Liver (tissue), 9 donors: Measurements from ENCODE around the gene GABRR3. TPM values are rescaled to one million over a fixed set of nuclear protein-coding genes. Genes with fewer than 3 reads are reported as not detected.

Experiments
- DNase-seq: peaks from one replicate; pipeline ENCODE4 v3.0.0-alpha.2; 2017; ENCODE audit warnings: low spot score
- H3K27ac ChIP-seq, 2 donors: one replicate each; pipeline ENCODE4 v1.7.0; 2013; ENCODE audit warnings: inconsistent platforms in 2 of 2, low read length in 2 of 2, control low read depth in 1 of 2, low read depth in 1 of 2, mild to moderate bottlenecking in 1 of 2
- H3K27me3 ChIP-seq, 4 donors: one replicate each; pipeline versions ENCODE4 v1.6.1 to v1.7.0; 2013; ENCODE audit warnings: low read length in 3 of 4, inconsistent platforms in 1 of 4, mild to moderate bottlenecking in 1 of 4, moderate library complexity in 1 of 4; ENCODE audit not compliant: control insufficient read depth in 4 of 4, insufficient read depth in 4 of 4
- H3K36me3 ChIP-seq, 4 donors: one replicate each; pipeline versions ENCODE4 v1.6.1 to v1.7.0; 2013; ENCODE audit warnings: low read length in 3 of 4, mild to moderate bottlenecking in 3 of 4, low read depth in 1 of 4, moderate library complexity in 1 of 4; ENCODE audit not compliant: control insufficient read depth in 4 of 4, insufficient read depth in 3 of 4
- H3K4me1 ChIP-seq, 4 donors: one replicate each; pipeline versions ENCODE4 v1.6.1 to v1.7.0; 2013; ENCODE audit warnings: low read length in 3 of 4, mild to moderate bottlenecking in 3 of 4, moderate library complexity in 1 of 4; ENCODE audit not compliant: control insufficient read depth in 4 of 4, insufficient read depth in 4 of 4
- H3K4me3 ChIP-seq, 3 donors: one replicate each; pipeline versions ENCODE4 v1.6.1 to v1.7.0; 2013; ENCODE audit warnings: low read length in 3 of 3, control low read depth in 1 of 3, low read depth in 1 of 3, mild to moderate bottlenecking in 1 of 3
- H3K9ac ChIP-seq, 2 donors: one replicate each; pipeline ENCODE4 v1.7.0; 2013; ENCODE audit warnings: low read length in 2 of 2, mild to moderate bottlenecking in 2 of 2, moderate library complexity in 2 of 2, control low read depth in 1 of 2, low read depth in 1 of 2
- H3K9me3 ChIP-seq, 4 donors: one replicate each; pipeline versions ENCODE4 v1.6.1 to v1.7.0; 2013; ENCODE audit warnings: low read length in 3 of 4; ENCODE audit not compliant: control insufficient read depth in 4 of 4
- EGR1 ChIP-seq, 2 donors: IDR thresholded peaks; 2 replicates each; pipeline ENCODE4 v1.6.1; 2016 to 2018; ENCODE audit warnings: antibody characterized with exemption in 2 of 2, low read depth in 2 of 2
- FOXA1 ChIP-seq: IDR thresholded peaks from 2 replicates; pipeline ENCODE4 v1.6.1; 2016; ENCODE audit warnings: antibody characterized with exemption
- FOXA2 ChIP-seq: IDR thresholded peaks from 2 replicates; pipeline ENCODE4 v1.6.1; 2016; ENCODE audit warnings: antibody characterized with exemption
- GABPA ChIP-seq, 2 donors: IDR thresholded peaks in 1 of 2; conservative IDR thresholded peaks in 1 of 2; 2 replicates each; pipeline ENCODE4 v1.6.1; 2016; ENCODE audit warnings: antibody characterized with exemption in 2 of 2, mild to moderate bottlenecking in 1 of 2, moderate library complexity in 1 of 2
- HNF4A ChIP-seq, 2 donors: conservative IDR thresholded peaks; 2 replicates each; pipeline ENCODE4 v1.6.1; 2016; ENCODE audit warnings: antibody characterized with exemption in 2 of 2, mild to moderate bottlenecking in 2 of 2
- HNF4G ChIP-seq: IDR thresholded peaks from 2 replicates; pipeline ENCODE4 v1.6.1; 2016; ENCODE audit warnings: antibody characterized with exemption
- NR2F2 ChIP-seq: IDR thresholded peaks from 2 replicates; pipeline ENCODE4 v1.6.1; 2016; ENCODE audit warnings: antibody characterized with exemption
- RAD21 ChIP-seq, 2 donors: IDR thresholded peaks; 2 replicates each; pipeline ENCODE4 v1.6.1; 2016; ENCODE audit warnings: antibody characterized with exemption in 2 of 2, mild to moderate bottlenecking in 2 of 2
- RXRA ChIP-seq, 2 donors: IDR thresholded peaks; 2 replicates each; pipeline ENCODE4 v1.6.1; 2017 to 2018; ENCODE audit warnings: antibody characterized with exemption in 2 of 2, mild to moderate bottlenecking in 1 of 2
- SP1 ChIP-seq: IDR thresholded peaks from 2 replicates; pipeline ENCODE4 v1.6.1; 2018; ENCODE audit warnings: antibody characterized with exemption, mild to moderate bottlenecking
- TAF1 ChIP-seq: conservative IDR thresholded peaks from 2 replicates; pipeline ENCODE4 v1.6.1; 2016; ENCODE audit warnings: antibody characterized with exemption, mild to moderate bottlenecking
- YY1 ChIP-seq: IDR thresholded peaks from 2 replicates; pipeline ENCODE4 v1.6.1; 2016; ENCODE audit warnings: antibody characterized with exemption, mild to moderate bottlenecking
- WGBS: extraction: QIAGEN DNeasy Blood & Tissue Kit; methylation state at CpG from one replicate; pipeline ENCODE4 v1.1.7; 2013; 5-methylcytosine and 5-hydroxymethylcytosine counted together
- polyA plus RNA-seq, 2 donors: library from polyadenylated mRNA; stranded (reverse) in 1 of 2; unstranded in 1 of 2; fragments of 200-250 nt in 1 of 2; fragments of >200 nt in 1 of 2; fragmentation: Nextera tagmentation in 1 of 2; extraction: Ambion mirVana in 1 of 2; gene quantifications; one replicate each; pipeline versions ENCODE4 v1.2.1 to v1.2.3, GENCODE V29; 2013 to 2015
- total RNA-seq, 2 donors: library from RNA; depleted of rRNA; stranded (reverse); fragments of >200 nt; gene quantifications; one replicate each; pipeline ENCODE4 v1.2.3, GENCODE V29; 2014
- TF ChIP-seq, protein P1 (sequence below): IDR thresholded peaks from 2 replicates; pipeline ENCODE4 v1.6.1; 2016; ENCODE audit warnings: antibody characterized with exemption
- TF ChIP-seq, protein P2 (sequence below): fragments of 150-350 bp; IDR thresholded peaks from 2 replicates; pipeline ENCODE4 v1.5.1; 2017; ENCODE audit warnings: improper control_type of control experiment, low read depth, low read length; ENCODE audit not compliant: missing input control
- TF ChIP-seq, protein P3 (sequence below): IDR thresholded peaks from 2 replicates; pipeline ENCODE4 v1.6.1; 2016; ENCODE audit warnings: antibody characterized with exemption
- TF ChIP-seq, protein P4 (sequence below): IDR thresholded peaks from 2 replicates; pipeline ENCODE4 v1.6.1; 2016; ENCODE audit warnings: antibody characterized with exemption, mild to moderate bottlenecking
- TF ChIP-seq, protein P5 (sequence below): IDR thresholded peaks from 2 replicates; pipeline ENCODE4 v1.6.1; 2016; ENCODE audit warnings: antibody characterized with exemption
- donor health status: healthy.
- donor health status: healthy.
- donor health status: healthy.
- donor health status: healthy.
- donor health status: healthy.

GABRR3 gene
- total and polyA plus RNA-seq, 4 donors, result not detected

DNA sequence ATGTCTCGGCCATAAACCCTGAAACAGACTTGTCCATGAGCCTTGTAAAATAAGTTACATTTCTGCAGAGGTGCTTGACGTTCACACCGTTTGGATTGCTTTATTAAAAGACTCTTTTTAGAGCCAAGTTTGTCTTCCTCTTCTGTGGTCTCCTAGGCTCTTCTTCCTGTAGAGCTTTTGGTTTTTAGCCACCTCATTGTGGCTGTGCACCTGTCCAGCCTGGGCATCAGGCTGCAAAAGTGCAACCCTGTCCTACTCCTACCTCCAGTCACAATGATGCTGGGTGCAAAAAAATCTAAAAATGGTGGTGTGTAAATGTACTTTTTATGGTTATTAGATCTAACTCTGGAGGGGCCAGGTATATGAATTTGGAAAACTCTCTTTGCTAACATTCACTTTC lies 60.1 kb downstream of the GABRR3 start:
- no peak for DNase-seq
- Histone ChIP-seq H3K27ac (no peak overlapping the region), H3K9me3 (no peaks in the 10 kb centered on the region), H3K27me3 (no peaks in the 10 kb centered on the region), H3K4me1 (peaks cover 0 to 14% (median 4%) of the 10 kb centered on the region in 4 donors), H3K9ac (no peak overlapping the region), H3K4me3 (no peak overlapping the region), H3K36me3 (no peaks in the 10 kb centered on the region)
- 85% methylated on average over 3 of the region's 3 CpGs for WGBS
- no peak for TF ChIP-seq RXRA (IDR thresholded peaks at IDR 0.05)
- no peak for TF ChIP-seq EGR1 (IDR thresholded peaks at IDR 0.05; ENCODE audit: low read depth in 2 of 2)
- no peak for TF ChIP-seq SP1
- TF ChIP-seq, protein P1, sequence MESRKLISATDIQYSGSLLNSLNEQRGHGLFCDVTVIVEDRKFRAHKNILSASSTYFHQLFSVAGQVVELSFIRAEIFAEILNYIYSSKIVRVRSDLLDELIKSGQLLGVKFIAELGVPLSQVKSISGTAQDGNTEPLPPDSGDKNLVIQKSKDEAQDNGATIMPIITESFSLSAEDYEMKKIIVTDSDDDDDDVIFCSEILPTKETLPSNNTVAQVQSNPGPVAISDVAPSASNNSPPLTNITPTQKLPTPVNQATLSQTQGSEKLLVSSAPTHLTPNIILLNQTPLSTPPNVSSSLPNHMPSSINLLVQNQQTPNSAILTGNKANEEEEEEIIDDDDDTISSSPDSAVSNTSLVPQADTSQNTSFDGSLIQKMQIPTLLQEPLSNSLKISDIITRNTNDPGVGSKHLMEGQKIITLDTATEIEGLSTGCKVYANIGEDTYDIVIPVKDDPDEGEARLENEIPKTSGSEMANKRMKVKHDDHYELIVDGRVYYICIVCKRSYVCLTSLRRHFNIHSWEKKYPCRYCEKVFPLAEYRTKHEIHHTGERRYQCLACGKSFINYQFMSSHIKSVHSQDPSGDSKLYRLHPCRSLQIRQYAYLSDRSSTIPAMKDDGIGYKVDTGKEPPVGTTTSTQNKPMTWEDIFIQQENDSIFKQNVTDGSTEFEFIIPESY, result no peak
- TF ChIP-seq, protein P2, sequence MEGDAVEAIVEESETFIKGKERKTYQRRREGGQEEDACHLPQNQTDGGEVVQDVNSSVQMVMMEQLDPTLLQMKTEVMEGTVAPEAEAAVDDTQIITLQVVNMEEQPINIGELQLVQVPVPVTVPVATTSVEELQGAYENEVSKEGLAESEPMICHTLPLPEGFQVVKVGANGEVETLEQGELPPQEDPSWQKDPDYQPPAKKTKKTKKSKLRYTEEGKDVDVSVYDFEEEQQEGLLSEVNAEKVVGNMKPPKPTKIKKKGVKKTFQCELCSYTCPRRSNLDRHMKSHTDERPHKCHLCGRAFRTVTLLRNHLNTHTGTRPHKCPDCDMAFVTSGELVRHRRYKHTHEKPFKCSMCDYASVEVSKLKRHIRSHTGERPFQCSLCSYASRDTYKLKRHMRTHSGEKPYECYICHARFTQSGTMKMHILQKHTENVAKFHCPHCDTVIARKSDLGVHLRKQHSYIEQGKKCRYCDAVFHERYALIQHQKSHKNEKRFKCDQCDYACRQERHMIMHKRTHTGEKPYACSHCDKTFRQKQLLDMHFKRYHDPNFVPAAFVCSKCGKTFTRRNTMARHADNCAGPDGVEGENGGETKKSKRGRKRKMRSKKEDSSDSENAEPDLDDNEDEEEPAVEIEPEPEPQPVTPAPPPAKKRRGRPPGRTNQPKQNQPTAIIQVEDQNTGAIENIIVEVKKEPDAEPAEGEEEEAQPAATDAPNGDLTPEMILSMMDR, result no peak
- no peak for TF ChIP-seq NR2F2
- TF ChIP-seq, protein P3, sequence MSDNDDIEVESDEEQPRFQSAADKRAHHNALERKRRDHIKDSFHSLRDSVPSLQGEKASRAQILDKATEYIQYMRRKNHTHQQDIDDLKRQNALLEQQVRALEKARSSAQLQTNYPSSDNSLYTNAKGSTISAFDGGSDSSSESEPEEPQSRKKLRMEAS, result no peak
- no peak for TF ChIP-seq TAF1
- no peak for TF ChIP-seq HNF4A (conservative IDR thresholded peaks at IDR 0.05)
- no peak for TF ChIP-seq YY1
- TF ChIP-seq, protein P4, sequence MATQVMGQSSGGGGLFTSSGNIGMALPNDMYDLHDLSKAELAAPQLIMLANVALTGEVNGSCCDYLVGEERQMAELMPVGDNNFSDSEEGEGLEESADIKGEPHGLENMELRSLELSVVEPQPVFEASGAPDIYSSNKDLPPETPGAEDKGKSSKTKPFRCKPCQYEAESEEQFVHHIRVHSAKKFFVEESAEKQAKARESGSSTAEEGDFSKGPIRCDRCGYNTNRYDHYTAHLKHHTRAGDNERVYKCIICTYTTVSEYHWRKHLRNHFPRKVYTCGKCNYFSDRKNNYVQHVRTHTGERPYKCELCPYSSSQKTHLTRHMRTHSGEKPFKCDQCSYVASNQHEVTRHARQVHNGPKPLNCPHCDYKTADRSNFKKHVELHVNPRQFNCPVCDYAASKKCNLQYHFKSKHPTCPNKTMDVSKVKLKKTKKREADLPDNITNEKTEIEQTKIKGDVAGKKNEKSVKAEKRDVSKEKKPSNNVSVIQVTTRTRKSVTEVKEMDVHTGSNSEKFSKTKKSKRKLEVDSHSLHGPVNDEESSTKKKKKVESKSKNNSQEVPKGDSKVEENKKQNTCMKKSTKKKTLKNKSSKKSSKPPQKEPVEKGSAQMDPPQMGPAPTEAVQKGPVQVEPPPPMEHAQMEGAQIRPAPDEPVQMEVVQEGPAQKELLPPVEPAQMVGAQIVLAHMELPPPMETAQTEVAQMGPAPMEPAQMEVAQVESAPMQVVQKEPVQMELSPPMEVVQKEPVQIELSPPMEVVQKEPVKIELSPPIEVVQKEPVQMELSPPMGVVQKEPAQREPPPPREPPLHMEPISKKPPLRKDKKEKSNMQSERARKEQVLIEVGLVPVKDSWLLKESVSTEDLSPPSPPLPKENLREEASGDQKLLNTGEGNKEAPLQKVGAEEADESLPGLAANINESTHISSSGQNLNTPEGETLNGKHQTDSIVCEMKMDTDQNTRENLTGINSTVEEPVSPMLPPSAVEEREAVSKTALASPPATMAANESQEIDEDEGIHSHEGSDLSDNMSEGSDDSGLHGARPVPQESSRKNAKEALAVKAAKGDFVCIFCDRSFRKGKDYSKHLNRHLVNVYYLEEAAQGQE, result no peak
- TF ChIP-seq FOXA2, result no peak
- TF ChIP-seq GABPA (IDR thresholded peaks at IDR 0.05 in 1 of 2, conservative IDR thresholded peaks at IDR 0.05 in 1 of 2), result no peak
- no peak for TF ChIP-seq FOXA1
- TF ChIP-seq, protein P5, sequence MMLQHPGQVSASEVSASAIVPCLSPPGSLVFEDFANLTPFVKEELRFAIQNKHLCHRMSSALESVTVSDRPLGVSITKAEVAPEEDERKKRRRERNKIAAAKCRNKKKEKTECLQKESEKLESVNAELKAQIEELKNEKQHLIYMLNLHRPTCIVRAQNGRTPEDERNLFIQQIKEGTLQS, result no peak
- no peak for TF ChIP-seq HNF4G
- TF ChIP-seq RAD21 (IDR thresholded peaks at IDR 0.05), result no peak

DNA sequence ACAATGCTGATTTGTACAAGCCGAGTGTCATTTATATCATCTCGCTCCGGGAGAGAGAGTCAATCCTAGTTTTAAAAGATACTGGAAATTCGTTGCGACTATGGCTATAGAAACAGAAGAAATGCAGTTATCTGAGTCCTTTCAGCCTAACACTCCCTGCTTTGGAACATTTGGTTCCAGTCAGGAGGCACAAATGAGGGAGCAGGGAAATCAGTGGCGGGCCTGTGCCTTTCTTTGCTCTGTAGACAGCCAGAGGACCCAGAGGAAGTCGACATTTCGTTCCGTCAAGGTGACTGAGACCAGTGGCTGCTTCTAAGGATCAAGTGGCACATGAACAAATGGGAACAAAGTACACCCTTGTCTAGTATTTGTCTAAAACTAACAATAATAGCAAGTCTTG lies 62.1 kb downstream of the GABRR3 start:
- Histone ChIP-seq H3K9ac (no peak overlapping the region), H3K4me3 (no peak overlapping the region), H3K27ac (no peak overlapping the region), H3K36me3 (no peaks in the 10 kb centered on the region), H3K27me3 (no peaks in the 10 kb centered on the region), H3K9me3 (no peaks in the 10 kb centered on the region), H3K4me1 (peaks cover 0 to 16% (median 4%) of the 10 kb centered on the region in 4 donors)
- no peak for TF ChIP-seq YY1
- no peak for TF ChIP-seq HNF4A (conservative IDR thresholded peaks at IDR 0.05)
- no peak for TF ChIP-seq EGR1 (IDR thresholded peaks at IDR 0.05; ENCODE audit: low read depth in 2 of 2)
- no peak for TF ChIP-seq SP1
- TF ChIP-seq, protein P2, result no peak
- DNase-seq, result no peak
- 98% methylated on average over 9 of the region's 9 CpGs for WGBS
